ENCODE results near the gene ZDHHC7. TPM values are rescaled to one million over a fixed set of nuclear protein-coding genes. Genes with fewer than 3 reads are reported as not detected.

The ZDHHC7 gene
- total RNA-seq, 1 donor from 2014 or later = 67.3 TPM

- H3K4me3 Mint-ChIP-seq (ENCODE audit: low read depth) = no peak overlapping the region
- no peaks in the 10 kb centered on the region for H3K9me3 Mint-ChIP-seq (ENCODE audit: low read depth)
- DNase-seq (ENCODE audit: low spot score, unreplicated experiment) = no peak
- no peaks in the 10 kb centered on the region for H3K4me1 Mint-ChIP-seq (ENCODE audit: low read depth)
- peaks cover 6% of the 10 kb centered on the region for H3K27me3 Mint-ChIP-seq
- no peak overlapping the region for H3K27ac Mint-ChIP-seq
- TF ChIP-seq CTCF (IDR thresholded peaks at IDR 0.05; ENCODE audit: unreplicated experiment) = no peak
- no peaks in the 10 kb centered on the region for H3K36me3 Mint-ChIP-seq (ENCODE audit: insufficient read depth)
Observed at GRCh38 chr16:84931506-84931905, 79.8 kb downstream of the ZDHHC7 start.

- no peaks in the 10 kb centered on the region for H3K4me1 Mint-ChIP-seq (ENCODE audit: low read depth)
Observed at GRCh38 chr16:84931107-84931494, 80.2 kb downstream of the ZDHHC7 start.

GRCh38 chr16:84930298-84931106, 80.8 kb downstream of the ZDHHC7 start:
- Mint-ChIP-seq H3K27me3 (peaks cover 6% of the 10 kb centered on the region), H3K27ac (no peak overlapping the region), H3K4me3 (ENCODE audit: low read depth) (no peak overlapping the region), H3K36me3 (ENCODE audit: insufficient read depth) (no peaks in the 10 kb centered on the region), H3K9me3 (ENCODE audit: low read depth) (no peaks in the 10 kb centered on the region), H3K4me1 (ENCODE audit: low read depth) (no peaks in the 10 kb centered on the region)
- TF ChIP-seq CTCF (IDR thresholded peaks at IDR 0.05; ENCODE audit: unreplicated experiment) = no peak
- no peak for DNase-seq (ENCODE audit: low spot score, unreplicated experiment)

More at GRCh38 chr16:84931107-84931494, 80.2 kb downstream of the ZDHHC7 start:
- Mint-ChIP-seq H3K27ac (no peak overlapping the region), H3K4me3 (ENCODE audit: low read depth) (no peak overlapping the region), H3K27me3 (peaks cover 6% of the 10 kb centered on the region), H3K36me3 (ENCODE audit: insufficient read depth) (no peaks in the 10 kb centered on the region), H3K9me3 (ENCODE audit: low read depth) (no peaks in the 10 kb centered on the region)
- no peak for DNase-seq (ENCODE audit: low spot score, unreplicated experiment)
- no peak for TF ChIP-seq CTCF (IDR thresholded peaks at IDR 0.05; ENCODE audit: unreplicated experiment)

- TF ChIP-seq CTCF (IDR thresholded peaks at IDR 0.05; ENCODE audit: unreplicated experiment) = no peak
- Mint-ChIP-seq H3K27me3 (peaks cover 6% of the 10 kb centered on the region), H3K27ac (no peak overlapping the region), H3K4me3 (ENCODE audit: low read depth) (no peak overlapping the region), H3K36me3 (ENCODE audit: insufficient read depth) (no peaks in the 10 kb centered on the region), H3K9me3 (ENCODE audit: low read depth) (no peaks in the 10 kb centered on the region), H3K4me1 (ENCODE audit: low read depth) (no peaks in the 10 kb centered on the region)
- no peak for DNase-seq (ENCODE audit: low spot score, unreplicated experiment)
Observed at GRCh38 chr16:84929421-84930297, 81.7 kb downstream of the ZDHHC7 start.

GRCh38 chr16:84928679-84929420, 82.5 kb downstream of the ZDHHC7 start:
- Mint-ChIP-seq H3K4me1 (ENCODE audit: low read depth) (no peaks in the 10 kb centered on the region), H3K9me3 (ENCODE audit: low read depth) (no peaks in the 10 kb centered on the region), H3K4me3 (ENCODE audit: low read depth) (no peak overlapping the region), H3K36me3 (ENCODE audit: insufficient read depth) (no peaks in the 10 kb centered on the region), H3K27me3 (peaks cover 8% of the 10 kb centered on the region), H3K27ac (no peak overlapping the region)
- TF ChIP-seq CTCF (IDR thresholded peaks at IDR 0.05; ENCODE audit: unreplicated experiment) = no peak
- DNase-seq (ENCODE audit: low spot score, unreplicated experiment) = no peak

Data from progenitor cell of endocrine pancreas (in vitro differentiated cells).